OCI-LY3 (cell line): ENCODE results near the gene SMURF2.

ENCODE experiments used
- CTCF ChIP-seq: fragments of 200-600, 300-600 bp; sonication (generic); IDR thresholded peaks from 2 replicates; pipeline ENCODE4 v1.5.1; 2014; ENCODE audit warnings: antibody characterized with exemption, low read length, low read depth
- EZH2phosphoT487 ChIP-seq: fragments of 200-600 bp; shearing (Covaris generic); IDR thresholded peaks from 2 replicates; pipeline ENCODE4 v1.6.1; 2018; ENCODE audit warnings: antibody characterized with exemption, mixed run types, low read depth

- TF ChIP-seq CTCF (no peak), EZH2phosphoT487 (no peak)
These were observed 14.3 kb downstream of the SMURF2 start for GRCh38 chr17:64647817-64648216.
